ENCODE data around the gene SMARCB1. TPM values are rescaled to one million over a fixed set of nuclear protein-coding genes. Genes with fewer than 3 reads are reported as not detected.

The SMARCB1 gene
- total RNA-seq, 4 donors from 2014 or later: 37.8 to 61.0 (median 47.7) TPM

- intact Hi-C loops (cut with DNase I): no loop called here
- Histone ChIP-seq H3K36me3 (peaks cover 13 to 48% (median 19%) of the 10 kb centered on the region in 3 donors), H3K27me3 (no peaks in the 10 kb centered on the region), H3K4me1 (peaks cover 11 to 40% (median 17%) of the 10 kb centered on the region in 3 donors), H3K9me3 (no peaks in the 10 kb centered on the region), H3K4me3 (no peak overlapping the region), H3K27ac (no peak overlapping the region)
- 68 to 100% methylated on average over 1 to 5 of the region's 12 CpGs for WGBS, 2 donors
- DNase-seq: no peak
- no peak for TF ChIP-seq POLR2A (IDR thresholded peaks at IDR 0.05)
- TF ChIP-seq CTCF (IDR thresholded peaks at IDR 0.05): no peak
These were observed 50.1 kb downstream of the SMARCB1 start for GRCh38 chr22:23836692-23837495.

GRCh38 chr22:23837496-23837859 is 50.7 kb downstream of the SMARCB1 start:
- TF ChIP-seq POLR2A (IDR thresholded peaks at IDR 0.05) (no peak), CTCF (IDR thresholded peaks at IDR 0.05) (no peak)
- H3K27me3 ChIP-seq: no peaks in the 10 kb centered on the region
- no peak for DNase-seq
- peaks cover 11 to 40% (median 17%) of the 10 kb centered on the region in 3 donors for H3K4me1 ChIP-seq
- WGBS, 2 donors: 80 to 87% methylated on average over 12 of the region's 12 CpGs
- no peaks in the 10 kb centered on the region for H3K9me3 ChIP-seq
- peaks cover 12 to 42% (median 18%) of the 10 kb centered on the region in 3 donors for H3K36me3 ChIP-seq
- no peak overlapping the region for H3K27ac ChIP-seq
- H3K4me3 ChIP-seq: peak overlapping the region in 1 of 4 donors; percentile 65
- intact Hi-C loops (cut with DNase I): no loop called here

- no peaks in the 10 kb centered on the region for H3K9me3 ChIP-seq
- peak overlapping the region in 1 of 4 donors; percentile 12 for H3K27ac ChIP-seq
- H3K36me3 ChIP-seq: peaks cover 11 to 36% (median 18%) of the 10 kb centered on the region in 3 donors
- DNase-seq: no peak
- intact Hi-C loops (cut with DNase I): no loop called here
- peak overlapping the region; percentile 15 to 65 (median 38) for H3K4me3 ChIP-seq
- no peaks in the 10 kb centered on the region for H3K27me3 ChIP-seq
- TF ChIP-seq CTCF (IDR thresholded peaks at IDR 0.05) (no peak), POLR2A (IDR thresholded peaks at IDR 0.05) (no peak)
- 59 to 82% methylated on average over 10 to 19 of the region's 41 CpGs for WGBS, 2 donors
- H3K4me1 ChIP-seq: peaks cover 11 to 40% (median 17%) of the 10 kb centered on the region in 3 donors
These were observed 51.3 kb downstream of the SMARCB1 start for GRCh38 chr22:23837911-23838680.

GRCh38 chr22:23838681-23839468 is 52.1 kb downstream of the SMARCB1 start, which contains the start of gene DERL3:
Gene DERL3, minus strand, starts transcription at chr22:23839006. Its CDS starts 19 bp downstream, at chr22:23838987.
- intact Hi-C loops (cut with DNase I): no loop called here
- Histone ChIP-seq H3K36me3 (peaks cover 3 to 28% (median 13%) of the 10 kb centered on the region in 3 donors), H3K4me3 (peak within 1 kb of the TSS; percentile 15 to 65 (median 38)), H3K4me1 (peaks cover 11 to 40% (median 17%) of the 10 kb centered on the region in 3 donors), H3K27me3 (no peaks in the 10 kb centered on the region), H3K9me3 (no peaks in the 10 kb centered on the region), H3K27ac (peak within 1 kb of the TSS in 2 of 4 donors; percentile 17 to 35)
- peak; percentile 97 for DNase-seq
- WGBS, 2 donors: 4 to 9% methylated on average over 44 of the region's 70 CpGs
- TF ChIP-seq POLR2A (IDR thresholded peaks at IDR 0.05): no peak
- peak in 1 of 6 experiments; percentile 15 for TF ChIP-seq CTCF (IDR thresholded peaks at IDR 0.05)
